DND-41 (cell line): ENCODE measurements around the gene BTG3.

Experiments
- EZH2 ChIP-seq: IDR thresholded peaks from 3 replicates; pipeline ENCODE4 v1.6.1; 2012; ENCODE audit warnings: borderline replicate concordance, low read depth, mild to moderate bottlenecking, moderate library complexity, low read length, inconsistent platforms; ENCODE audit not compliant: severe bottlenecking
- TF ChIP-seq, protein P1 (sequence below): IDR thresholded peaks from 2 replicates; pipeline ENCODE4 v1.5.1; 2012; ENCODE audit warnings: borderline replicate concordance, low read length, moderate library complexity, mild to moderate bottlenecking; ENCODE audit not compliant: poor library complexity, severe bottlenecking; ENCODE audit errors: extremely low read depth

DNA sequence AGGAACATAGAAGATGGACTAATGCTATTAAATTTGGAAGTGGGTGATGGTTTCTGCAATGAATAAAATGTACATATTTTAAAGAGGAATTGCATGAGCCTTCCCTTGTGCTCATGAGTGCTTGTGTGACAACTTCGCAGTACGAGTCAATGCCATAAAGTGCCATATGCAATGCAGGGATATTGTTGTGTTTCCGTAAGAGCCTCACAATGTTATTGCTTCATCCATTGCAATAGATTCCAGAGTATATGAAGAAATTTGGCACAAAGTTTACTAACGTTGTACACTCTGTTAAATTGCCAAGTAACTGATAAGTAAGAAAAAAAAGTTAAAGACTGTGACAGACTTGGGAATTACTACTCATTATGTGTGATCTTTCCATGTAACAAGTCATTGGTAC, 22.3 kb downstream of the BTG3 start:
- TF ChIP-seq, protein P1, sequence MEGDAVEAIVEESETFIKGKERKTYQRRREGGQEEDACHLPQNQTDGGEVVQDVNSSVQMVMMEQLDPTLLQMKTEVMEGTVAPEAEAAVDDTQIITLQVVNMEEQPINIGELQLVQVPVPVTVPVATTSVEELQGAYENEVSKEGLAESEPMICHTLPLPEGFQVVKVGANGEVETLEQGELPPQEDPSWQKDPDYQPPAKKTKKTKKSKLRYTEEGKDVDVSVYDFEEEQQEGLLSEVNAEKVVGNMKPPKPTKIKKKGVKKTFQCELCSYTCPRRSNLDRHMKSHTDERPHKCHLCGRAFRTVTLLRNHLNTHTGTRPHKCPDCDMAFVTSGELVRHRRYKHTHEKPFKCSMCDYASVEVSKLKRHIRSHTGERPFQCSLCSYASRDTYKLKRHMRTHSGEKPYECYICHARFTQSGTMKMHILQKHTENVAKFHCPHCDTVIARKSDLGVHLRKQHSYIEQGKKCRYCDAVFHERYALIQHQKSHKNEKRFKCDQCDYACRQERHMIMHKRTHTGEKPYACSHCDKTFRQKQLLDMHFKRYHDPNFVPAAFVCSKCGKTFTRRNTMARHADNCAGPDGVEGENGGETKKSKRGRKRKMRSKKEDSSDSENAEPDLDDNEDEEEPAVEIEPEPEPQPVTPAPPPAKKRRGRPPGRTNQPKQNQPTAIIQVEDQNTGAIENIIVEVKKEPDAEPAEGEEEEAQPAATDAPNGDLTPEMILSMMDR: no peak
- TF ChIP-seq EZH2: no peak
